ENCODE measurements around the gene C12orf76. TPM values are rescaled to one million over a fixed set of nuclear protein-coding genes. Genes with fewer than 3 reads are reported as not detected.

C12orf76 gene
- total RNA-seq, 4 donors from 2014 or later, result 7.9 to 16.2 (median 10.6) TPM

DNA sequence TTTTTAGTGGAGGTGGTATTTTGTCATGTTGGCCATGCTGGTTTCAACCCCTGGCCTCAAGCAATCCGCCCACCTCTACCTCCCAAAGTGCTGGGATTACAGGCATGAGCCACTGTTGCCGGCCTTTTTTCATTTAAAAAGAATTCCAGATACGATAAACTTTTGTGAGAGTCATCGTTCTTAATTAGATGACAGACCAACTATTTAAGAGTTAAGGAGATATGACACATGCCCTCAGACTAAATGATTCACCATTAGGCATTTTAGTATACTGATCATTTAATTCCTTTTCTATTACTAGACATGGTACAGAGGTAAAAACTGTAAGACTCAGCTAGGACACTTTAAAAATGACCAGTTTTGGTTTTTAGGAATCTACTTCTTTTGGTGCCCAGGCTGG lies 46.7 kb downstream of the C12orf76 start:
- Histone ChIP-seq H3K9me3 (no peaks in the 10 kb centered on the region), H3K4me1 (peaks cover 43% of the 10 kb centered on the region), H3K36me3 (no peaks in the 10 kb centered on the region), H3K27me3 (no peaks in the 10 kb centered on the region), H3K27ac (peak overlapping the region; percentile 76), H3K4me3 (no peak overlapping the region)
- WGBS, result 65% methylated on average over 4 of the region's 4 CpGs
- no peak for TF ChIP-seq EP300 (IDR thresholded peaks at IDR 0.05)
- TF ChIP-seq, protein P1, sequence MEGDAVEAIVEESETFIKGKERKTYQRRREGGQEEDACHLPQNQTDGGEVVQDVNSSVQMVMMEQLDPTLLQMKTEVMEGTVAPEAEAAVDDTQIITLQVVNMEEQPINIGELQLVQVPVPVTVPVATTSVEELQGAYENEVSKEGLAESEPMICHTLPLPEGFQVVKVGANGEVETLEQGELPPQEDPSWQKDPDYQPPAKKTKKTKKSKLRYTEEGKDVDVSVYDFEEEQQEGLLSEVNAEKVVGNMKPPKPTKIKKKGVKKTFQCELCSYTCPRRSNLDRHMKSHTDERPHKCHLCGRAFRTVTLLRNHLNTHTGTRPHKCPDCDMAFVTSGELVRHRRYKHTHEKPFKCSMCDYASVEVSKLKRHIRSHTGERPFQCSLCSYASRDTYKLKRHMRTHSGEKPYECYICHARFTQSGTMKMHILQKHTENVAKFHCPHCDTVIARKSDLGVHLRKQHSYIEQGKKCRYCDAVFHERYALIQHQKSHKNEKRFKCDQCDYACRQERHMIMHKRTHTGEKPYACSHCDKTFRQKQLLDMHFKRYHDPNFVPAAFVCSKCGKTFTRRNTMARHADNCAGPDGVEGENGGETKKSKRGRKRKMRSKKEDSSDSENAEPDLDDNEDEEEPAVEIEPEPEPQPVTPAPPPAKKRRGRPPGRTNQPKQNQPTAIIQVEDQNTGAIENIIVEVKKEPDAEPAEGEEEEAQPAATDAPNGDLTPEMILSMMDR (IDR thresholded peaks at IDR 0.05), result no peak
- no peak for TF ChIP-seq POLR2A (IDR thresholded peaks at IDR 0.05)
- no peak for TF ChIP-seq POLR2AphosphoS5 (IDR thresholded peaks at IDR 0.05)
- no peak for DNase-seq (ENCODE audit: low spot score in 2 of 2)

DNA sequence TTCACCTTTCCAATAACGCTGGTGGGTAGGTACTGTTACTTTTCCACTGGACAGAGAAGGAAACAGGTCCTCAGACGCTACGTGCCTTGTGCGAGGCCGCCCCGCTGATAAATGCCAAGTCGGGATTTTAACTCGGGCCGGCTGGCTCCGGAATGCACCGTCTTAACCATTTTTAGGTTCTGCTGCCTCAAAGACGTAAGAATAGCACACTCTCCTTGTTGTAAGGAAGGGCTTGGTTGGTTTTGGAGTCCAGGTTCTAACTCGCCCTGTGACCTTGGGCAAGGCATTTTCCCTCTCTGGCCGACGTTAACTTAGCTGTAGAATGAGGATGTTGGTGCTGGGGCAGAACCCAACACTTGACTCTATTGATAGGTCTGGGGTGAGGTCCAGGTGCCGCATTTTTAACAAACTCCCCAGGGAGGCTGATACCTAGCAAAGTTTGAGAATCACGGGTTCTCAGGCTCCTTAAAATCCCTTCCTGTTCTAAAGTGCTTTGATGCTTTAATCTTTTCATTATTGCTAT lies 48.3 kb downstream of the C12orf76 start:
- Histone ChIP-seq H3K36me3 (no peaks in the 10 kb centered on the region), H3K27me3 (no peaks in the 10 kb centered on the region), H3K4me1 (peaks cover 52% of the 10 kb centered on the region), H3K4me3 (peak overlapping the region; percentile 88), H3K9me3 (no peaks in the 10 kb centered on the region), H3K27ac (peak overlapping the region; percentile 92)
- TF ChIP-seq POLR2A (IDR thresholded peaks at IDR 0.05) (no peak), POLR2AphosphoS5 (IDR thresholded peaks at IDR 0.05) (no peak), EP300 (IDR thresholded peaks at IDR 0.05) (no peak)
- TF ChIP-seq, protein P1 (IDR thresholded peaks at IDR 0.05), result no peak
- WGBS, result 1% methylated on average over 15 of the region's 17 CpGs
- DNase-seq (ENCODE audit: low spot score in 2 of 2), result no peak

DNA sequence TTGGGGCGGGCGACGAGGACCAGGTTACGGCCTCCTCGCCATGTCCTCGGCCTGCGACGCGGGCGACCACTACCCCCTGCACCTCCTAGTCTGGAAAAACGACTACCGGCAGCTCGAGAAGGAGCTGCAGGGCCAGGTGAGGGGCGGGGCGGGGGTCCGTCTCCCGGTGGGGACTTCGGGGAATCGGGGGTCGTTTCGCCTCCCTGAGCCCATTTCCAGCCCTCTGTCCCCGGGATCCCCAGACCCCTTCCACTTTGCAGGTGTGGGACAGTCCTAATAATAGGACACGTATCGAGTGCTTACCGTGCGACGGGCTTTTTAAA lies 48.7 kb downstream of the C12orf76 start:
- H3K9me3 ChIP-seq, result no peaks in the 10 kb centered on the region
- H3K36me3 ChIP-seq, result no peaks in the 10 kb centered on the region
- peak overlapping the region; percentile 92 for H3K27ac ChIP-seq
- no peak for TF ChIP-seq EP300 (IDR thresholded peaks at IDR 0.05)
- peaks cover 57% of the 10 kb centered on the region for H3K4me1 ChIP-seq
- DNase-seq (ENCODE audit: low spot score in 2 of 2), result peak in 1 of 2 donors; percentile 66
- WGBS, result 0% methylated on average over 6 of the region's 27 CpGs
- H3K4me3 ChIP-seq, result peak overlapping the region; percentile 88
- no peaks in the 10 kb centered on the region for H3K27me3 ChIP-seq

DNA sequence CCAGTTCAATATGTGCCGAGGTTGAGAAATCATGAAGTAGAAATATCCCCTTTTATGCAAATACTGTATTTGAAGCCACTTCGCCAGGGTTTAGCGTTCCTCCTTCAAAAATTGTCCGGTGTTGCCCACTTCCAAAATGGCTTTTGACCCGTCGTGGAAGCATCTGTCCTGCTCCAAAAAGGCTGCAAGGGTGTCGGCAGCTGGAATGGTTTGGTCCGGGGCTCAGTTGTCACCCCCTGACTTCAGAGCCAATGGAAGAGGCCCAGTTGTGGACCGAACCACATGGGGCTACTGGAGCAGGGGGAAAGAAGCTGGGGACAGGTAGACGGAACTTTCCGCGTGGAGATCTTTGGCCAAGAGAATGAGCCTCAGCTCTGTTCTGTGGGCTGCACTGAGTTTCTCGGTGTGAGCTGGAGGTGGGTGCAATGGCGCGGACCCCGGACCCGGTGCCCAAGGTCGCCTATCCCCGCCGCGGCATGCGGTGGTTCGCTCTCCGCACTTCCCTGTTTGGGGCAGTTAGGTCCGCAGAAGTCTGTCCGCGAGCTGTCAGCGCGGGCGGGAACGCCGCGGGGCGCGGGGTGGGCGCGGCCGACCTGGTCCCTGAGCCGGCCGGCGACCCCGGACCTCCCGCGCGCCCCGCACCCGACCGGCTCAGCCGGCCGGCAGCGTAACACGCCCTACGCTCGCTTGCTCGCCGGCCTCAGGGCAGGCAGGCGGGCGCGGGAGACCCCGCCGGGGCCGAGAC lies 49.2 kb downstream of the C12orf76 start, which contains the start of gene ANKRD13A:
Gene ANKRD13A (plus strand): TSS at position 527 of the 745 bp plus-strand sequence. CDS start 259 bp downstream, outside the sequence.
- H3K36me3 ChIP-seq, result no peaks in the 10 kb centered on the region
- no peaks in the 10 kb centered on the region for H3K9me3 ChIP-seq
- H3K27me3 ChIP-seq, result no peaks in the 10 kb centered on the region
- TF ChIP-seq POLR2A (IDR thresholded peaks at IDR 0.05) (peak in 1 of 2 donors; percentile 84), EP300 (IDR thresholded peaks at IDR 0.05) (no peak), POLR2AphosphoS5 (IDR thresholded peaks at IDR 0.05) (peak in 2 of 3 donors; percentile 89 to 95)
- TF ChIP-seq, protein P1 (IDR thresholded peaks at IDR 0.05), result peak in 1 of 2 donors; percentile 11
- H3K4me3 ChIP-seq, result peak within 1 kb of the TSS; percentile 88
- peaks cover 62% of the 10 kb centered on the region for H3K4me1 ChIP-seq
- under 1% methylated on average over 37 of the region's 62 CpGs for WGBS
- DNase-seq (ENCODE audit: low spot score in 2 of 2), result peak; percentile 95 to 96
- H3K27ac ChIP-seq, result peak within 1 kb of the TSS; percentile 92

DNA sequence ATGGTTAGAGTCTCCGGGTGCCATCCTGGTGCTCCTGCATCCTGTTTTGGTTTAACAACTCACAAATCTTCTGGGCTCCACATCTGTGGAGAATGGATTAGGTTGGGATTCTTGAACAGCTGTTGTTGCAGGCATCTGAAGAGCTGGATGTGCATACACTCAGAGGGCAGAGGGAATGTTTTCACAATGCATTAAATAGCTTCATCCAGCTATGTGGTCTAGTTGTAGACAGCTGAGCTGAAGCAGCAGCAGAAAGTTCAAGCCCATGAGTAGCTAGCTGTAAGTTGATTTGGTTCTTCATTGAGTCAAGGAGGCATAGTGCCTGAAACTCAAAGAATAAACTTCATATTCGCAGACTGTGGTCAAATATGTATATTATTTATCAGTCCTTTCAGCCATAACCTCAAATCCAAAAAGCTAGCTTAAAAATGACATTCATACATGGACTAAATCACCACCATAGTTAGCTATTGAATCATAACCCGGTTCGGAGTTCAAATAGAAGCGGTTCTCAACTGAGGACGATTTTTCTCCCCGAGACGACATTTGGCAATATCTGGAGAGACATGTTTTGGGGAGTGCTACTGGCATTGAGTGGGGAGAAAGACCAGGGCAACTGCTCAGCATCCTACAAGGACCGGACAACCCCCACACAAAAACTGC lies 50.0 kb downstream of the C12orf76 start:
- Histone ChIP-seq H3K27ac (peak overlapping the region; percentile 92), H3K9me3 (no peaks in the 10 kb centered on the region), H3K4me3 (peak overlapping the region; percentile 88), H3K36me3 (no peaks in the 10 kb centered on the region), H3K27me3 (no peaks in the 10 kb centered on the region), H3K4me1 (peaks cover 62% of the 10 kb centered on the region)
- WGBS, result 59% methylated on average over 9 of the region's 9 CpGs
- no peak for DNase-seq (ENCODE audit: low spot score in 2 of 2)
- TF ChIP-seq EP300 (IDR thresholded peaks at IDR 0.05) (no peak), POLR2AphosphoS5 (IDR thresholded peaks at IDR 0.05) (no peak), POLR2A (IDR thresholded peaks at IDR 0.05) (no peak)
- TF ChIP-seq, protein P1 (IDR thresholded peaks at IDR 0.05), result no peak

All from suprapubic skin (tissue), 4 donors.